ENCODE data around the gene IBA57.

GRCh38 chr1:228156515-228156881, 9.1 kb upstream of the IBA57 start:
- TF ChIP-seq, protein P1, sequence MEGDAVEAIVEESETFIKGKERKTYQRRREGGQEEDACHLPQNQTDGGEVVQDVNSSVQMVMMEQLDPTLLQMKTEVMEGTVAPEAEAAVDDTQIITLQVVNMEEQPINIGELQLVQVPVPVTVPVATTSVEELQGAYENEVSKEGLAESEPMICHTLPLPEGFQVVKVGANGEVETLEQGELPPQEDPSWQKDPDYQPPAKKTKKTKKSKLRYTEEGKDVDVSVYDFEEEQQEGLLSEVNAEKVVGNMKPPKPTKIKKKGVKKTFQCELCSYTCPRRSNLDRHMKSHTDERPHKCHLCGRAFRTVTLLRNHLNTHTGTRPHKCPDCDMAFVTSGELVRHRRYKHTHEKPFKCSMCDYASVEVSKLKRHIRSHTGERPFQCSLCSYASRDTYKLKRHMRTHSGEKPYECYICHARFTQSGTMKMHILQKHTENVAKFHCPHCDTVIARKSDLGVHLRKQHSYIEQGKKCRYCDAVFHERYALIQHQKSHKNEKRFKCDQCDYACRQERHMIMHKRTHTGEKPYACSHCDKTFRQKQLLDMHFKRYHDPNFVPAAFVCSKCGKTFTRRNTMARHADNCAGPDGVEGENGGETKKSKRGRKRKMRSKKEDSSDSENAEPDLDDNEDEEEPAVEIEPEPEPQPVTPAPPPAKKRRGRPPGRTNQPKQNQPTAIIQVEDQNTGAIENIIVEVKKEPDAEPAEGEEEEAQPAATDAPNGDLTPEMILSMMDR (IDR thresholded peaks at IDR 0.05; ENCODE audit: poor library complexity), result no peak
- no peak for TF ChIP-seq EZH2phosphoT487 (IDR thresholded peaks at IDR 0.05; ENCODE audit: low read depth, severe bottlenecking, unreplicated experiment)
- TF ChIP-seq EZH2 (IDR thresholded peaks at IDR 0.05; ENCODE audit: borderline replicate concordance), result no peak
